CD4-positive, alpha-beta T cell treated with Interleukin-10 for 1 hour (primary cell): ENCODE results near the gene CCR2.

Source experiments
- DNase-seq: peaks from one replicate; pipeline ENCODE4 v3.0.0-alpha.2; 2020

CCR2 gene

GRCh38 chr3:46356276-46356675 lies 2.4 kb downstream of the CCR2 start:
- no peak for DNase-seq

DNA sequence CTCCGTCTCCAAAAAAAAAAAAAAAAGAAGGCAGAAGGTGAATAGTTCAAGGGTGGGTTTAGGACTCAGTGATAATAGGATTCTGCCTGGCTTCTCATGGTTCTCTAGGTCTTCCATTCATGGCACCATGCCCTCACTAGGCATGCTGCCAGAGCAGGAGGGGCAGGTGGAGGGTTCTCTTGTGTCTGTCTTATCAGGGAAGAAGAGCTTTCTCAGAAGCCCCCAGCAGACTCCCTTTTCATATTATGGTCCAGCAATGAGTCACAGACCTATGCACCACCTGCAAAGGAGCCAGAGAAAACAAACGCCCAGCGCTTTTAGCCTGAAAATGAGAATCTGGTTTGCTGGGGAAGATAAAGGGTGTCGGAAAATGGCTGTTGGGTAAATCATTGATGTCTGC lies 3.0 kb downstream of the CCR2 start:
- no peak for DNase-seq

DNA sequence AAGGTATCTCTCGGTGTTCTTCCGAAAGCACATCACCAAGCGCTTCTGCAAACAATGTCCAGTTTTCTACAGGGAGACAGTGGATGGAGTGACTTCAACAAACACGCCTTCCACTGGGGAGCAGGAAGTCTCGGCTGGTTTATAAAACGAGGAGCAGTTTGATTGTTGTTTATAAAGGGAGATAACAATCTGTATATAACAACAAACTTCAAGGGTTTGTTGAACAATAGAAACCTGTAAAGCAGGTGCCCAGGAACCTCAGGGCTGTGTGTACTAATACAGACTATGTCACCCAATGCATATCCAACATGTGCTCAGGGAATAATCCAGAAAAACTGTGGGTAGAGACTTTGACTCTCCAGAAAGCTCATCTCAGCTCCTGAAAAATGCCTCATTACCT lies 4.6 kb downstream of the CCR2 start:
- no peak for DNase-seq

- no peak for DNase-seq
Observed at GRCh38 chr3:46359733-46360493, 6.0 kb downstream of the CCR2 start.

GRCh38 chr3:46360907-46361306 lies 7.0 kb downstream of the CCR2 start:
- no peak for DNase-seq

GRCh38 chr3:46361408-46362283 lies 7.7 kb downstream of the CCR2 start:
- DNase-seq, result no peak

- DNase-seq, result no peak
Observed at GRCh38 chr3:46365041-46365440, 11.1 kb downstream of the CCR2 start.

DNA sequence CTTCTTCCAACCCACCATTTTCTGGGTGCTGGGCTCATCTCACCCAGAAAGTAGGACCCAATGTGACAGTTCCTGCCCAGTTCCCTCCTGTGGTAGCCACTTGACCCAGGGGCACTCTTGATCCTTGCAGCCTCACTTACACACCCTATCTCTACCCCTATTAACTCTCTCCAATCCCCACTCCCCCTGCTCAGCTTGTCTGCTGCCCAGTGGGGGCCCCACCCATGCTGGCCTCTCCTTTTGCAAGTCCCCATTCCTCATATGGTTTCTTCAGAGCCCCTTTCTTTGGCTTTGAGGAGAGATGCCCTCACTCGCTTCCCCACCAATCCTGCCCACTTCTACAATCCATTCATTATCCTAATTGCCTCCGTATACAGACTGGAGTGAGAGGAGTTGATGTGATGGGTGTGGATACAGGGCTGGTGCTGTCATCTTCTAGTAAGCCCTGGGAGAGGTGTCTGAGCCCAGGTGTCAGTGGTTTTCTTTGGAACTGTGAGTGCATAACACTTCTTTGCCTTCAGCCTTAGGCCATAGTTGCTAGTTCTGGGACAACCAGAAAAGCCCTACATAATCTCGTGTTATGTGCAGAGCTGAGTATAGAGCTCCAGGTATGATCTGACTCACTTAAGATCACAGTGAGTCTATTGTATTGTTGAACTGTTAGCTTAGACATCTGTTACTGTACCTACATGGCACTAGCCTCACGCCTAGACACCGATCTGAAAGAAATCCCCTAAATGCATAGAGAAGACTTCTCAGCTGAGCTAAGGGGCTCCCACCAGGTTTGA lies 12.0 kb downstream of the CCR2 start:
- DNase-seq, result no peak

DNA sequence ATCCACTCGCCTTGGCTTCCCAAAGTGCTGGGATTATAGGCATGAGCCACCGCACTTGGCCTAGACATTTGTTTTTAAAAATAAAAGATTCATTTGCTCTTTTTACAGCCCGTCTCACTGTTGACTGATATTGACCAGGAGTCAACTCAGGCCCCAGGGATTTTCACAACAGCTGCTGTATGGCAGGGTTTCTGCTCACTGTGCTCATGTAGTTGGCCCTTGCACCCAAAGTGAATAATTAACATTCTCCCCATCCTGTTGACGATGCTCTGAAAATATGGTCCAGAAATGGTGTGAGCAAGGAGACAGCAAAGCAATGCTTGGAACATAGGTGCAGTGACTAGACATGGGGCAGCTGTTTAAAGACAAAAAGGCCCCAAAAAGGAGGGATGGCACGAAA lies 13.9 kb downstream of the CCR2 start:
- no peak for DNase-seq

DNA sequence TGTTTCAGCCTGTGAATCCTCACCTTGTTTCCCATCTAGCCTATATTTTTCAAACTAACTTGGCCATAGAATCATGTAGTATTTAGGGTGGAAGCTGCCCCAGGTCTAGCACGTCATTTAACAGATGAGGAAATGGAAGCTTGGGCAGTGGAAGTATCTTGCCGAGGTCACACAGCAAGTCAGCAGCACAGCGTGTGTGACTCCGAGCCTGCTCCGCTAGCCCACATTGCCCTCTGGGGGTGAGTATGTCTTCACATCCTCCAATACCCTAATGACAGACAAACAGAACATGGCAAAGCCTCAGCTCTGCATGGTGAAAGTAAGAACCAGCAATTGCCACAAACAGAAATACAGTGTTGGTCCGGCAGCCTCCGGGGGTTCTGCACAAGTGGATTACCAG lies 14.7 kb downstream of the CCR2 start:
- DNase-seq, result peak; percentile 83

- no peak for DNase-seq
Observed at GRCh38 chr3:46369151-46369550, 15.2 kb downstream of the CCR2 start.

GRCh38 chr3:46369675-46370132 lies 15.8 kb downstream of the CCR2 start:
- no peak for DNase-seq

- DNase-seq, result peak; percentile 60
Observed at GRCh38 chr3:46370839-46371518, 17.1 kb downstream of the CCR2 start, which contains the start of gene CCR5. CCR5 (plus strand) TSS chr3:46370946; CDS start chr3:46372903, 1,957 bp downstream.

- no peak for DNase-seq
Observed at GRCh38 chr3:46371519-46372340, 17.8 kb downstream of the CCR2 start.

- peak; percentile 61 for DNase-seq
Observed at GRCh38 chr3:46372492-46373359, 18.8 kb downstream of the CCR2 start.

GRCh38 chr3:46374755-46375154 lies 20.8 kb downstream of the CCR2 start:
- no peak for DNase-seq

DNA sequence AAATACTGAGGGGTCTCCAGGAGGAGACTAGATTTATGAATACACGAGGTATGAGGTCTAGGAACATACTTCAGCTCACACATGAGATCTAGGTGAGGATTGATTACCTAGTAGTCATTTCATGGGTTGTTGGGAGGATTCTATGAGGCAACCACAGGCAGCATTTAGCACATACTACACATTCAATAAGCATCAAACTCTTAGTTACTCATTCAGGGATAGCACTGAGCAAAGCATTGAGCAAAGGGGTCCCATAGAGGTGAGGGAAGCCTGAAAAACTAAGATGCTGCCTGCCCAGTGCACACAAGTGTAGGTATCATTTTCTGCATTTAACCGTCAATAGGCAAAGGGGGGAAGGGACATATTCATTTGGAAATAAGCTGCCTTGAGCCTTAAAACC lies 21.3 kb downstream of the CCR2 start:
- no peak for DNase-seq

GRCh38 chr3:46375814-46376213 lies 21.9 kb downstream of the CCR2 start:
- DNase-seq, result no peak

DNA sequence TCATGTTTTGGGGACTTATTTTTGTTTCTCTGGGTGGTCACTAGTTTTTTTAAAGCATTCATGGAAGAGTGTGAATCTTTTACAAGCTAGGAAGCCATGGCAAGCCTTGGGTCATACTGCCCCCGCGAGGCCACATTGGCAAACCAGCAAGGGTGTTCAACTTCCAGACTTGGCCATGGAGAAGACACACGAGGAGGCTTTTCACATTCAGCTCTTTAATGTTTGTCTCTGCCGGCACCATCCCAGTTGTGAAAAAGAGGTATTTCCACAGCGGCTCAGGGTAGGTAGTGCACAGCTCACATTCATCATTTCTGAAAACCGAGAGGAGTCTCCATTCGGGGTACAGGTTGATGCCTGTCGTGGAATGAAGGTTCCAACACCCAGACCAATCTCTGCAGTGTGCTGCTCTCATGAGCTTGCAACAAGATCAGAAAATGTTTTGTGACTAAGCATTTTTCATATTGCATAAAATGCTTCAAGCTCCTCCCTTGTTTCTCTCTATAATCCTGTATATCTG lies 24.6 kb downstream of the CCR2 start:
- peak; percentile 69 for DNase-seq

- DNase-seq, result no peak
Observed at GRCh38 chr3:46380471-46381221, 26.7 kb downstream of the CCR2 start.
